Kidney (tissue), 14 donors: ENCODE results near the gene ANKMY1. TPM values are rescaled to one million over a fixed set of nuclear protein-coding genes. Genes with fewer than 3 reads are reported as not detected.

ENCODE experiments used
- DNase-seq, 5 donors: peaks; one replicate each; pipeline ENCODE4 v3.0.0-alpha.2; 2013 to 2020
- FAIRE-seq: peaks from 2 replicates; lab custom pipeline; 2012; peaks lifted over from hg19 to GRCh38; lab: Jason Lieb, UNC
- H3K27ac ChIP-seq, 2 donors: one replicate each; pipeline ENCODE4 v1.7.0; 2013; ENCODE audit warnings: low read depth in 2 of 2, low read length in 2 of 2, inconsistent platforms in 1 of 2
- H3K27me3 ChIP-seq: one replicate; pipeline ENCODE4 v1.7.1; 2013; ENCODE audit warnings: low read length, inconsistent platforms; ENCODE audit not compliant: control insufficient read depth, insufficient read depth
- H3K36me3 ChIP-seq, 3 donors: one replicate each; pipeline versions ENCODE4 v1.7.0 to v1.7.1; 2013; ENCODE audit warnings: low read length in 3 of 3, control low read depth in 1 of 3, inconsistent platforms in 1 of 3; ENCODE audit not compliant: insufficient read depth in 3 of 3, control insufficient read depth in 2 of 3
- H3K4me1 ChIP-seq, 3 donors: one replicate each; pipeline versions ENCODE4 v1.7.0 to v1.7.1; 2013; ENCODE audit warnings: low read length in 3 of 3, inconsistent platforms in 1 of 3, low read depth in 1 of 3; ENCODE audit not compliant: control insufficient read depth in 2 of 3, insufficient read depth in 2 of 3
- H3K4me3 ChIP-seq, 3 donors: one replicate each; pipeline versions ENCODE4 v1.7.0 to v1.8.1; 2013; ENCODE audit warnings: low read length in 3 of 3, control low read depth in 1 of 3, inconsistent platforms in 1 of 3
- H3K9ac ChIP-seq, 3 donors: one replicate each; pipeline versions ENCODE4 v1.7.0 to v1.7.1; 2013; ENCODE audit warnings: low read length in 3 of 3, control low read depth in 1 of 3, inconsistent platforms in 1 of 3
- H3K9me3 ChIP-seq, 3 donors: one replicate each; pipeline versions ENCODE4 v1.7.0 to v1.7.1; 2013; ENCODE audit warnings: low read length in 3 of 3, control low read depth in 1 of 3, inconsistent platforms in 1 of 3; ENCODE audit not compliant: control insufficient read depth in 2 of 3, insufficient read depth in 1 of 3
- CTCF ChIP-seq: IDR thresholded peaks from 3 replicates; pipeline ENCODE4 v1.5.1; 2012; ENCODE audit warnings: mild to moderate bottlenecking, moderate library complexity, borderline replicate concordance; ENCODE audit not compliant: insufficient read depth; ENCODE audit errors: extremely low read depth
- intact Hi-C: fragments of 100-400 bp; cut with DNase I; formaldehyde crosslinking; loops from one replicate; pipeline ENCODE4 v1.11.1; 2022
- polyA plus RNA-seq: library from polyadenylated mRNA; stranded (reverse); fragments of 350-450 nt; fragmentation: Illumina TruSeq; extraction: RNeasy Lipid Tissue Mini Kit (QIAGEN cat#74804); gene quantifications from one replicate; pipeline ENCODE4 v1.2.3, GENCODE V29; 2014; ENCODE audit warnings: low read depth, low replicate concordance; ENCODE audit not compliant: insufficient read depth
- total RNA-seq: library from RNA; stranded (reverse); fragmentation: NEBNext Ultra II Directional; extraction: Animal tissue kit (Norgen Biotek cat#: 25700); gene quantifications from one replicate; pipeline ENCODE4 v1.2.1, GENCODE V29; 2021
- donor health status: control.
- donor health status: control.
- donor health status: control.
- donor health status: control.
- donor health status: control.
- donor health status: DM: yes; HTN: yes; CAD: no.
- donor health status: Normal renal cell carcinoma (clear cell type).

ANKMY1 gene
- total and polyA plus RNA-seq, 2 donors from 2014 or later, result 3.0 to 22.1 TPM

- no peak for TF ChIP-seq CTCF
- H3K36me3 ChIP-seq, result no peaks in the 10 kb centered on the region
- H3K4me1 ChIP-seq, result peaks cover 0 to 3% (median 0%) of the 10 kb centered on the region in 3 donors
- FAIRE-seq (no peak), DNase-seq (no peak)
- no peaks in the 10 kb centered on the region for H3K9me3 ChIP-seq
- intact Hi-C loops, result no loop called here
- no peak overlapping the region for H3K4me3 ChIP-seq
- no peak overlapping the region for H3K27ac ChIP-seq
- H3K9ac ChIP-seq, result no peak overlapping the region
- H3K27me3 ChIP-seq, result no peaks in the 10 kb centered on the region
Observed at GRCh38 chr2:240445961-240446663, 111.7 kb downstream of the ANKMY1 start.

- no peak for TF ChIP-seq CTCF
- intact Hi-C loops, result no loop called here
- no peak overlapping the region for H3K9ac ChIP-seq
- no peaks in the 10 kb centered on the region for H3K9me3 ChIP-seq
- no peak for DNase-seq
- H3K27ac ChIP-seq, result no peak overlapping the region
- H3K4me3 ChIP-seq, result no peak overlapping the region
- no peak for FAIRE-seq
- no peaks in the 10 kb centered on the region for H3K27me3 ChIP-seq
- no peaks in the 10 kb centered on the region for H3K36me3 ChIP-seq
- no peaks in the 10 kb centered on the region for H3K4me1 ChIP-seq
Observed at GRCh38 chr2:240444464-240444863, 113.3 kb downstream of the ANKMY1 start.

GRCh38 chr2:240443891-240444301, 113.9 kb downstream of the ANKMY1 start:
- Histone ChIP-seq H3K27me3 (no peaks in the 10 kb centered on the region), H3K9me3 (no peaks in the 10 kb centered on the region), H3K4me1 (no peaks in the 10 kb centered on the region), H3K27ac (no peak overlapping the region), H3K36me3 (no peaks in the 10 kb centered on the region), H3K4me3 (no peak overlapping the region), H3K9ac (no peak overlapping the region)
- TF ChIP-seq CTCF, result no peak
- no peak for FAIRE-seq
- intact Hi-C loops, result no loop called here
- no peak for DNase-seq
